NCI-H1417 (cell line): ENCODE data around the gene SGCE.
A peak's percentile ranks its signal among the peaks of the same experiment; 100 is the strongest.
"Not testable (repeated sequence)": the region's sequence is repeated elsewhere in the genome, so short reads cannot be mapped to it uniquely, and the experiment has no call there.

Experiments used
- DNase-seq, 3 experiments: peaks; one replicate each; lab custom pipeline; 2025; lab: John Stamatoyannopoulos, UW

Gene SGCE

GRCh38 chr7:94655848-94656657 lies at the start of gene SGCE:
Gene SGCE, minus strand, starts transcription at chr7:94656133. Its CDS starts 35 bp downstream, at chr7:94656098.
- DNase-seq: peak; percentile 80 to 91 (median 83)

GRCh38 chr7:94705155-94706021 lies 49.5 kb upstream of the SGCE start:
- not testable (repeated sequence) for DNase-seq

- peak in 1 of 3 experiments; percentile 48 for DNase-seq
These were observed 45.6 kb upstream of the SGCE start for GRCh38 chr7:94701555-94701973.

- no peak for DNase-seq
These were observed 45.1 kb upstream of the SGCE start for GRCh38 chr7:94700926-94701554.

- DNase-seq: no peak
These were observed 42.3 kb upstream of the SGCE start for GRCh38 chr7:94698275-94698674.

- DNase-seq: no peak
These were observed 41.4 kb upstream of the SGCE start for GRCh38 chr7:94697035-94697974.

- DNase-seq: no peak
These were observed 31.9 kb upstream of the SGCE start for GRCh38 chr7:94687810-94688209.

- DNase-seq: no peak
These were observed 31.1 kb upstream of the SGCE start for GRCh38 chr7:94687076-94687475.

GRCh38 chr7:94683066-94683465 lies 27.1 kb upstream of the SGCE start:
- DNase-seq: no peak

- DNase-seq: no peak
These were observed 23.4 kb upstream of the SGCE start for GRCh38 chr7:94679358-94679757.

GRCh38 chr7:94676431-94676830 lies 20.5 kb upstream of the SGCE start:
- no peak for DNase-seq

- no peak for DNase-seq
These were observed 19.4 kb upstream of the SGCE start for GRCh38 chr7:94675356-94675755.

GRCh38 chr7:94671444-94672235 lies 15.7 kb upstream of the SGCE start:
- DNase-seq: no peak

- DNase-seq: no peak
These were observed 14.0 kb upstream of the SGCE start for GRCh38 chr7:94669773-94670495.

- DNase-seq: peak in 1 of 3 experiments; percentile 40
These were observed 11.1 kb upstream of the SGCE start for GRCh38 chr7:94666879-94667587.

GRCh38 chr7:94665426-94665825 lies 9.5 kb upstream of the SGCE start:
- no peak for DNase-seq

GRCh38 chr7:94664023-94664422 lies 8.1 kb upstream of the SGCE start:
- DNase-seq: no peak

GRCh38 chr7:94662548-94662947 lies 6.6 kb upstream of the SGCE start:
- DNase-seq: no peak

GRCh38 chr7:94660006-94660405 lies 4.1 kb upstream of the SGCE start:
- no peak for DNase-seq
